ENCODE measurements around the gene CYP2A6. TPM values are rescaled to one million over a fixed set of nuclear protein-coding genes. Genes with fewer than 3 reads are reported as not detected.

The CYP2A6 gene
- total and polyA plus RNA-seq, 2 of the 4 experiments (the other 2 are of a cell fraction) = not detected

GRCh38 chr19:40804783-40805242, 45.4 kb downstream of the CYP2A6 start:
- 51% methylated on average over 3 of the region's 7 CpGs; no CpG with 5 or more reads in 1 of the 2 experiments for WGBS, 2 experiments (ENCODE audit: extremely low coverage in 2 of 2, insufficient read length in 1 of 2)
- CTCF ChIA-PET = no interaction called here

More at GRCh38 chr19:40804783-40805242, 45.4 kb downstream of the CYP2A6 start:
- H2BK20ac ChIP-seq (ENCODE audit: low read depth, low read length) = no peak overlapping the region
- peaks cover 23 to 91% of the 10 kb centered on the region in 2 experiments for H3K79me1 ChIP-seq (ENCODE audit: low read depth in 1 of 2, low read length in 2 of 2)
- H3K4ac ChIP-seq (ENCODE audit: low read depth, low read length) = no peak overlapping the region
- H4K8ac ChIP-seq (ENCODE audit: low read depth in 2 of 2, low read length in 2 of 2) = no peak overlapping the region
- H3K27ac ChIP-seq (ENCODE audit: insufficient read depth, low read length) = no peak overlapping the region
- BruUV-seq (replicated peaks) = no TSS peak
- POLR2A ChIA-PET (ENCODE audit: unreplicated experiment) = no interaction called here
- no peak overlapping the region for H3K23ac ChIP-seq (ENCODE audit: low read depth, low read length)
- no peak overlapping the region for H3K4me3 ChIP-seq (ENCODE audit: insufficient read depth, low read depth, low read length)
- H4K91ac ChIP-seq (ENCODE audit: insufficient read depth, low read depth, low read length) = no peak overlapping the region
- peaks cover 70% of the 10 kb centered on the region for H3K36me3 ChIP-seq (ENCODE audit: control insufficient read depth, insufficient read depth, low read length)
- H3K18ac ChIP-seq (ENCODE audit: low read depth, low read length) = no peak overlapping the region
- H2BK120ac ChIP-seq (ENCODE audit: low read depth, low read length) = no peak overlapping the region
- in situ Hi-C loops (cut with MboI; ENCODE audit: low sequenced_read_pairs) (loop anchor here (5.0 kb wide), 1 partner anchor 143 kb away; no protein-coding TSS in a partner anchor), dilution Hi-C loops (cut with HindIII; ENCODE audit: low sequenced_read_pairs, unreplicated experiment) (no loop called here), intact Hi-C loops (cut with micrococcal nuclease) (loop anchor here (5.0 kb wide), 1 partner anchor 143 kb away; no protein-coding TSS in a partner anchor)
- no peak overlapping the region for H2BK15ac ChIP-seq (ENCODE audit: low read depth, low read length)
- peaks cover 30% of the 10 kb centered on the region for H3K9me1 ChIP-seq (ENCODE audit: insufficient read depth, low read length)
- no peak overlapping the region for H3K4me2 ChIP-seq (ENCODE audit: low read depth, low read length)
- H2AK5ac ChIP-seq (ENCODE audit: low read depth, low read length) = no peak overlapping the region
- H3K27me3 ChIP-seq (ENCODE audit: control insufficient read depth, insufficient read depth, low read length) = no peaks in the 10 kb centered on the region
- H2BK5ac ChIP-seq (ENCODE audit: low read depth, low read length, poor library complexity, severe bottlenecking) = no peak overlapping the region
- peaks cover 37% of the 10 kb centered on the region for H3K4me1 ChIP-seq (ENCODE audit: control insufficient read depth, insufficient read depth, low read length)
- peak overlapping the region; percentile 7 for H2AK9ac ChIP-seq (replicated peaks; ENCODE audit: low read depth, low read length, poor library complexity)
- no peak overlapping the region for H4K5ac ChIP-seq (ENCODE audit: low read depth, low read length)
- H4K20me1 ChIP-seq (ENCODE audit: insufficient read depth, low read length) = peaks cover 90% of the 10 kb centered on the region
- no peak overlapping the region for H3K56ac ChIP-seq (ENCODE audit: extremely low read depth, insufficient read depth, low read length)
- DNase-seq (no peak), ATAC-seq (ENCODE audit: low read depth) (no peak)
- H3K9me3 ChIP-seq (ENCODE audit: control insufficient read depth, insufficient read depth, low read length) = no peaks in the 10 kb centered on the region
- no peak overlapping the region for H3K9ac ChIP-seq (ENCODE audit: low read depth, low read length)
- no peak overlapping the region for H3K14ac ChIP-seq (replicated peaks; ENCODE audit: low read depth, low read length)
- TF ChIP-seq NFE2L2 (IDR thresholded peaks at IDR 0.05; ENCODE audit: low read depth, low read length) (no peak), MAFK (IDR thresholded peaks at IDR 0.05; ENCODE audit: low read depth, low read length) (no peak), BHLHE40 (IDR thresholded peaks at IDR 0.05; ENCODE audit: low read depth, low read length) (no peak), CTCF (conservative IDR thresholded peaks at IDR 0.05; ENCODE audit: low read depth, low read length) (no peak)
- no peak overlapping the region for H2AFZ ChIP-seq (replicated peaks; ENCODE audit: low read length, poor library complexity)

Data from IMR-90 (cell line).